ENCODE data around the gene RIMOC1. TPM values are rescaled to one million over a fixed set of nuclear protein-coding genes. Genes with fewer than 3 reads are reported as not detected.

The RIMOC1 gene
- total RNA-seq, 4 donors from 2014 or later = 14.1 to 19.1 (median 15.0) TPM

- intact Hi-C loops (cut with DNase I; ENCODE audit: low total_unique reads) = no loop called here
- TF ChIP-seq POLR2A (IDR thresholded peaks at IDR 0.05) (no peak), CTCF (IDR thresholded peaks at IDR 0.05) (no peak)
- no peak overlapping the region for H3K4me3 ChIP-seq (ENCODE audit: low read depth, poor library complexity, severe bottlenecking)
- DNase-seq (ENCODE audit: low spot score in 2 of 2) = no peak
- 78 to 79% methylated on average over 3 of the region's 3 CpGs for WGBS, 2 donors
Observed at GRCh38 chr5:41893074-41893851, 10.9 kb upstream of the RIMOC1 start.

- intact Hi-C loops (cut with DNase I; ENCODE audit: low total_unique reads) = no loop called here
- TF ChIP-seq CTCF (IDR thresholded peaks at IDR 0.05) (no peak), POLR2A (IDR thresholded peaks at IDR 0.05) (no peak)
- no peak overlapping the region for H3K4me3 ChIP-seq (ENCODE audit: low read depth, poor library complexity, severe bottlenecking)
- DNase-seq (ENCODE audit: low spot score in 2 of 2) = no peak
- WGBS, 2 donors = 59 to 72% methylated on average over 2 of the region's 2 CpGs
Observed at GRCh38 chr5:41896230-41896629, 7.9 kb upstream of the RIMOC1 start.

GRCh38 chr5:41903382-41903891 lies 707 bp upstream of the RIMOC1 start:
- no peak overlapping the region for H3K4me3 ChIP-seq (ENCODE audit: low read depth, poor library complexity, severe bottlenecking)
- TF ChIP-seq CTCF (IDR thresholded peaks at IDR 0.05) = no peak
- WGBS, 2 donors = 32% methylated on average over 8 of the region's 8 CpGs
- DNase-seq (ENCODE audit: low spot score in 2 of 2) = no peak
- intact Hi-C loops (cut with DNase I; ENCODE audit: low total_unique reads) = no loop called here

GRCh38 chr5:41906151-41906550 lies 2.0 kb downstream of the RIMOC1 start:
- 66 to 81% methylated on average over 2 of the region's 2 CpGs for WGBS, 2 donors
- intact Hi-C loops (cut with DNase I; ENCODE audit: low total_unique reads) = no loop called here
- no peak overlapping the region for H3K4me3 ChIP-seq (ENCODE audit: low read depth, poor library complexity, severe bottlenecking)
- no peak for DNase-seq (ENCODE audit: low spot score in 2 of 2)
- no peak for TF ChIP-seq CTCF (IDR thresholded peaks at IDR 0.05)
- TF ChIP-seq POLR2A (IDR thresholded peaks at IDR 0.05) = no peak

- intact Hi-C loops (cut with DNase I; ENCODE audit: low total_unique reads) = no loop called here
- WGBS, 2 donors = 90 to 92% methylated on average over 4 of the region's 4 CpGs
- DNase-seq (ENCODE audit: low spot score in 2 of 2) = no peak
- no peak overlapping the region for H3K4me3 ChIP-seq (ENCODE audit: low read depth, poor library complexity, severe bottlenecking)
- TF ChIP-seq POLR2A (IDR thresholded peaks at IDR 0.05) (no peak), CTCF (IDR thresholded peaks at IDR 0.05) (no peak)
Observed at GRCh38 chr5:41908374-41909079, 4.4 kb downstream of the RIMOC1 start.
